HG03025 (cell line): ENCODE measurements around the gene UGDH.

Experiments
- ATAC-seq: cut with Tn5 transposase; IDR thresholded peaks from one replicate; pipeline ENCODE4 v1.9.1; 2021; ENCODE audit warnings: mild to moderate bottlenecking, moderate library complexity; ENCODE audit not compliant: unreplicated experiment, low FRiP score

UGDH gene

GRCh38 chr4:39456946-39457763, 70.1 kb downstream of the UGDH start:
- ATAC-seq, result no peak

- no peak for ATAC-seq
Measured at GRCh38 chr4:39455486-39455885, 71.8 kb downstream of the UGDH start.

- no peak for ATAC-seq
Measured at GRCh38 chr4:39453738-39454137, 73.5 kb downstream of the UGDH start.

DNA sequence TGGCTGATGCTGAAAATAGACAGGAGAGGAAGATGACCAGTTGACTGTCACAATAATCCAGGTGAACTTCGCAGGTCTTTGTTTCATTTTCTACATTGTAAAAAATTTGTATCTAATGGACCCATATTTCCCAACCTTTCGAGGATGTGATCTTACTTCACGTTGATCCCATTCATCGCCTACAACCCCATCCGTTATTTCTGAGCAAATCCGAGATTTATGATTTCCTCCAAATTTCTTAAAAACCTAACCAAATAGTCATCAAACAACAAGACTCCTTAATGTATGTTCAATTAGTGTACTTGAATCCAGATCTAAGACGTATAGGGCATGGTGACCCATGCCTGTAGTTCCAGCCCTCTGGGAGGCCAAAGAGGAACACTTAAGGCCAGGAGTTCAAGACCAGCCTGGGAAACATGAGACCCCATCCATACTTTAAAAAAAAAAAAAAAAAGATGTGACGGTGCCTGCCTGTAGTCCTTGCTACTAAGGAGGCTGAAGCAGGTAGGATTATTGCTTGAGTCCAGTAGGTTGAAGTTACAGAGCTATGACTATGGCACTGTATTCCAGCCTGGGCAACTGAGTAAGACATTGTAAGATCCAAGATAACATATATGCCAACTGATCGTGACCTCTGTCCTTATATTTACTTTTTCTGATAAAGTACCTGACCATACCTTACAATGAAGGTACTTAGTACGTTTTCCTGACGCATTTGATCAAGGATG, 74.2 kb downstream of the UGDH start:
- no peak for ATAC-seq

GRCh38 chr4:39452153-39452859, 74.9 kb downstream of the UGDH start:
- no peak for ATAC-seq

GRCh38 chr4:39451423-39452023, 75.7 kb downstream of the UGDH start:
- ATAC-seq, result no peak

- no peak for ATAC-seq
Measured at GRCh38 chr4:39450618-39451017, 76.6 kb downstream of the UGDH start.
